H1 (cell line): ENCODE data around the gene NCKIPSD. TPM values are rescaled to one million over a fixed set of nuclear protein-coding genes. Genes with fewer than 3 reads are reported as not detected.

Experiments used
- CTCF ChIA-PET: fragments of 300-600 bp; sonication (Branson Sonifier 250); formaldehyde crosslinking; loops from one replicate; lab custom pipeline; 2021; ENCODE audit not compliant: partially characterized antibody; lab: Charles Lee
- POLR2A ChIA-PET: fragments of 300-600 bp; sonication (Branson Sonifier 250); formaldehyde crosslinking; loops from one replicate; lab custom pipeline; 2021; ENCODE audit warnings: inconsistent platforms; ENCODE audit not compliant: partially characterized antibody; lab: Charles Lee
- DNase-seq, 2 experiments: peaks; one replicate each; pipeline versions ENCODE4 v3.0.0 to v3.0.0-alpha.2; 2010 to 2022; ENCODE audit warnings: low spot score in 2 of 2, low read depth in 1 of 2, mixed read lengths in 1 of 2
- FAIRE-seq: peaks from 2 replicates; lab custom pipeline; 2011; peaks lifted over from hg19 to GRCh38; lab: Jason Lieb, UNC
- H2AFZ ChIP-seq: 2 replicates; pipeline ENCODE4 v1.8.1; 2012; ENCODE audit warnings: low read length, inconsistent platforms
- H2AK5ac ChIP-seq: 2 replicates; pipeline ENCODE4 v1.6.1; 2013; ENCODE audit warnings: low read depth, low read length
- H2BK120ac ChIP-seq: replicated peaks from 2 replicates; pipeline ENCODE3; 2013; ENCODE audit warnings: low read depth, low read length, inconsistent platforms
- H2BK12ac ChIP-seq: 2 replicates; pipeline ENCODE4 v1.6.1; 2013; ENCODE audit warnings: low read depth, low read length
- H2BK15ac ChIP-seq: 2 replicates; pipeline ENCODE4 v1.6.1; 2013; ENCODE audit warnings: low read length
- H2BK20ac ChIP-seq: 2 replicates; pipeline ENCODE4 v1.6.1; 2013; ENCODE audit warnings: low read length
- H2BK5ac ChIP-seq: 2 replicates; pipeline ENCODE4 v1.6.1; 2013; ENCODE audit warnings: low read depth, low read length
- H3K14ac ChIP-seq: 2 replicates; pipeline ENCODE4 v1.6.1; 2013; ENCODE audit warnings: inconsistent platforms; ENCODE audit not compliant: insufficient read length
- H3K18ac ChIP-seq: 2 replicates; pipeline ENCODE4 v1.6.1; 2013; ENCODE audit warnings: low read length; ENCODE audit errors: extremely low read depth
- H3K23ac ChIP-seq: 2 replicates; pipeline ENCODE4 v1.6.1; 2013; ENCODE audit warnings: inconsistent platforms; ENCODE audit not compliant: insufficient read length
- H3K23me2 ChIP-seq: 2 replicates; pipeline ENCODE4 v1.6.1; 2013; ENCODE audit warnings: low read depth, low read length
- H3K27ac ChIP-seq: 2 replicates; pipeline ENCODE4 v1.6.1; 2011; ENCODE audit warnings: low read depth, low read length, inconsistent platforms
- H3K27me3 ChIP-seq, 4 experiments: replicated peaks in 1 of 4; 1 replicate in 1 of 4; 2 replicates in 3 of 4; pipeline versions ENCODE4 v1.6.1 to v1.8.1; 2011 to 2013; ENCODE audit warnings: low read length in 3 of 4, mild to moderate bottlenecking in 3 of 4, inconsistent platforms in 2 of 4, mixed read lengths in 2 of 4, moderate library complexity in 1 of 4; ENCODE audit not compliant: control insufficient read depth in 3 of 4, insufficient read depth in 3 of 4; ENCODE audit errors: extremely low read depth in 1 of 4
- H3K36me3 ChIP-seq, 4 experiments: 2 replicates each; pipeline versions ENCODE4 v1.6.1 to v1.8.1; 2011 to 2013; ENCODE audit warnings: mild to moderate bottlenecking in 4 of 4, low read length in 3 of 4, moderate library complexity in 2 of 4, control low read depth in 1 of 4, inconsistent platforms in 1 of 4; ENCODE audit not compliant: insufficient read depth in 4 of 4, control insufficient read depth in 2 of 4
- H3K4ac ChIP-seq: replicated peaks from 2 replicates; pipeline ENCODE3; 2013; ENCODE audit warnings: low read length, low read depth, mixed read lengths, inconsistent platforms; ENCODE audit not compliant: insufficient read length
- H3K4me1 ChIP-seq, 4 experiments: replicated peaks in 1 of 4; 1 replicate in 1 of 4; 2 replicates in 3 of 4; pipeline versions ENCODE4 v1.6.1 to v1.8.1; 2011 to 2013; ENCODE audit warnings: low read length in 3 of 4, inconsistent platforms in 2 of 4, mixed read lengths in 1 of 4; ENCODE audit not compliant: insufficient read depth in 4 of 4, control insufficient read depth in 3 of 4
- H3K4me2 ChIP-seq, 2 experiments: 2 replicates each; pipeline versions ENCODE4 v1.6.1 to v1.8.1; 2011 to 2013; ENCODE audit warnings: low read depth in 2 of 2, low read length in 2 of 2, control low read depth in 1 of 2, inconsistent platforms in 1 of 2, mild to moderate bottlenecking in 1 of 2; ENCODE audit not compliant: insufficient read depth in 1 of 2
- H3K4me3 ChIP-seq, 4 experiments: fragments of 200-600, 300-600 bp in 1 of 4; sonication (generic), shearing (Covaris generic), sonication (Bioruptor Twin) in 1 of 4; 2 replicates each; pipeline versions ENCODE4 v1.5.1 to v1.8.1; 2011 to 2016; ENCODE audit warnings: low read length in 4 of 4, low read depth in 3 of 4, control low read depth in 2 of 4, inconsistent platforms in 2 of 4, mild to moderate bottlenecking in 2 of 4, mixed read lengths in 1 of 4, moderate library complexity in 1 of 4; ENCODE audit not compliant: insufficient read depth in 2 of 4; ENCODE audit errors: extremely low read depth in 1 of 4
- H3K56ac ChIP-seq: replicated peaks from 2 replicates; pipeline ENCODE3; 2013; ENCODE audit warnings: low read depth, mild to moderate bottlenecking, mixed read lengths, low read length, inconsistent platforms; ENCODE audit not compliant: insufficient read length
- H3K79me1 ChIP-seq: 2 replicates; pipeline ENCODE4 v1.6.1; 2013; ENCODE audit warnings: low read depth, low read length, control low read depth
- H3K79me2 ChIP-seq, 2 experiments: 2 replicates each; pipeline versions ENCODE4 v1.6.1 to v1.8.1; 2012 to 2013; ENCODE audit warnings: low read length in 2 of 2, mild to moderate bottlenecking in 2 of 2, inconsistent platforms in 1 of 2; ENCODE audit not compliant: insufficient read depth in 2 of 2, control insufficient read depth in 1 of 2
- H3K9ac ChIP-seq, 4 experiments: replicated peaks in 1 of 4; 1 replicate in 1 of 4; 2 replicates in 3 of 4; pipeline versions ENCODE4 v1.6.1 to v1.8.1; 2011 to 2013; ENCODE audit warnings: low read depth in 3 of 4, low read length in 3 of 4, control low read depth in 2 of 4, mild to moderate bottlenecking in 2 of 4, moderate library complexity in 2 of 4, inconsistent platforms in 1 of 4; ENCODE audit errors: extremely low read depth in 1 of 4
- H3K9me3 ChIP-seq, 2 experiments: 2 replicates each; pipeline versions ENCODE4 v1.6.1 to v1.8.1; 2012 to 2013; ENCODE audit warnings: mild to moderate bottlenecking in 2 of 2, moderate library complexity in 2 of 2, control low read depth in 1 of 2, inconsistent platforms in 1 of 2, low read depth in 1 of 2, low read length in 1 of 2, mixed read lengths in 1 of 2; ENCODE audit not compliant: insufficient read depth in 2 of 2
- H4K20me1 ChIP-seq, 2 experiments: replicated peaks in 1 of 2; 2 replicates each; pipeline versions ENCODE3 to v1.8.1; 2011 to 2013; ENCODE audit warnings: inconsistent platforms in 2 of 2, low read length in 2 of 2, mild to moderate bottlenecking in 1 of 2; ENCODE audit not compliant: insufficient read depth in 2 of 2, control insufficient read depth in 1 of 2
- H4K5ac ChIP-seq: 2 replicates; pipeline ENCODE4 v1.6.1; 2013; ENCODE audit warnings: low read length, low read depth, mixed read lengths, inconsistent platforms; ENCODE audit not compliant: insufficient read length
- H4K8ac ChIP-seq: 2 replicates; pipeline ENCODE4 v1.8.0; 2013; ENCODE audit warnings: mild to moderate bottlenecking, moderate library complexity, low read length, inconsistent platforms; ENCODE audit not compliant: insufficient read depth; ENCODE audit errors: extremely low read depth
- H4K91ac ChIP-seq: replicated peaks from 2 replicates; pipeline ENCODE3; 2013; ENCODE audit warnings: low read length, mixed read lengths, inconsistent platforms; ENCODE audit not compliant: insufficient read length
- CHD2 ChIP-seq: IDR thresholded peaks from 2 replicates; pipeline ENCODE4 v1.6.1; 2012; ENCODE audit warnings: low read length, improper control_type of control experiment
- EP300 ChIP-seq, 2 experiments: IDR thresholded peaks; 1 replicate in 1 of 2; 2 replicates in 1 of 2; pipeline ENCODE4 v1.6.1; 2011 to 2012; ENCODE audit warnings: low read depth in 2 of 2, low read length in 2 of 2, mild to moderate bottlenecking in 2 of 2, borderline replicate concordance in 1 of 2, inconsistent platforms in 1 of 2, moderate library complexity in 1 of 2
- EZH2 ChIP-seq: fragments of 200-600 bp; sonication (generic); IDR thresholded peaks from 2 replicates; pipeline ENCODE4 v1.7.1; 2012; ENCODE audit warnings: low read depth, mild to moderate bottlenecking, moderate library complexity, low read length, inconsistent platforms; ENCODE audit not compliant: severe bottlenecking
- KDM5A ChIP-seq: fragments of 200-600 bp; IDR thresholded peaks from 2 replicates; pipeline ENCODE4 v1.7.1; 2012; ENCODE audit warnings: mild to moderate bottlenecking, low read length, inconsistent platforms, mixed read lengths
- POLR2AphosphoS5 ChIP-seq: IDR thresholded peaks from 2 replicates; pipeline ENCODE4 v1.6.1; 2011; ENCODE audit warnings: low read depth, low read length
- SIN3A ChIP-seq, 2 experiments: IDR thresholded peaks in 1 of 2; conservative IDR thresholded peaks in 1 of 2; 2 replicates each; pipeline ENCODE4 v1.6.1; 2011 to 2012; ENCODE audit warnings: low read length in 2 of 2, improper control_type of control experiment in 1 of 2, low read depth in 1 of 2, mild to moderate bottlenecking in 1 of 2
- SP4 ChIP-seq: IDR thresholded peaks from 2 replicates; pipeline ENCODE4 v1.6.1; 2012; ENCODE audit warnings: low read length, inconsistent platforms
- SRF ChIP-seq: IDR thresholded peaks from 2 replicates; pipeline ENCODE4 v1.6.1; 2011; ENCODE audit warnings: mild to moderate bottlenecking, low read depth, low read length, moderate library complexity
- TAF1 ChIP-seq: IDR thresholded peaks from 2 replicates; pipeline ENCODE4 v1.6.1; 2011; ENCODE audit warnings: mild to moderate bottlenecking, low read depth, low read length
- TCF12 ChIP-seq: IDR thresholded peaks from 2 replicates; pipeline ENCODE4 v1.6.1; 2011; ENCODE audit warnings: low read depth, mild to moderate bottlenecking, low read length
- YY1 ChIP-seq: IDR thresholded peaks from 2 replicates; pipeline ENCODE4 v1.6.1; 2011; ENCODE audit warnings: low read depth, mild to moderate bottlenecking, low read length
- WGBS, 2 experiments: shearing (Covaris generic) in 1 of 2; methylation state at CpG; one replicate each; pipeline versions ENCODE4 v1.1.6 to v1.1.7; 2013 to 2015; ENCODE audit warnings: low lambda C conversion rate in 2 of 2, mixed read lengths in 2 of 2, inconsistent platforms in 1 of 2, low coverage in 1 of 2, missing lambda C conversion rate in 1 of 2; ENCODE audit not compliant: insufficient replicate concordance in 2 of 2, insufficient coverage in 1 of 2, insufficient read length in 1 of 2; ENCODE audit errors: extremely low coverage in 1 of 2, missing lambda C conversion rate in 1 of 2; 5-methylcytosine and 5-hydroxymethylcytosine counted together
- polyA plus RNA-seq, 7 experiments: library from polyadenylated mRNA; depleted of rRNA in 3 of 7; stranded (reverse) in 5 of 7; unstranded in 2 of 7; fragments of >200 nt in 5 of 7; fragments of 200-250 nt in 2 of 7; gene quantifications; 1 replicate in 5 of 7; 2 replicates in 1 of 7; 4 replicates in 1 of 7; pipeline versions ENCODE4 v1.2.1 to v1.2.3, GENCODE V29; 2011 to 2013; ENCODE audit warnings: missing spikeins in 2 of 7, mixed read lengths in 2 of 7
- total RNA-seq: library from RNA; stranded (reverse); fragmentation: NEBNext Ultra II Directional; extraction: Animal tissue kit (Norgen Biotek cat#: 25700); gene quantifications from 2 replicates; pipeline ENCODE4 v1.2.1, GENCODE V29; 2021

Gene NCKIPSD
- total and polyA plus RNA-seq, 2 of the 8 experiments (the other 6 are each of a cell fraction or from before 2014, with no cell fraction given): 34.7 to 91.8 TPM

DNA sequence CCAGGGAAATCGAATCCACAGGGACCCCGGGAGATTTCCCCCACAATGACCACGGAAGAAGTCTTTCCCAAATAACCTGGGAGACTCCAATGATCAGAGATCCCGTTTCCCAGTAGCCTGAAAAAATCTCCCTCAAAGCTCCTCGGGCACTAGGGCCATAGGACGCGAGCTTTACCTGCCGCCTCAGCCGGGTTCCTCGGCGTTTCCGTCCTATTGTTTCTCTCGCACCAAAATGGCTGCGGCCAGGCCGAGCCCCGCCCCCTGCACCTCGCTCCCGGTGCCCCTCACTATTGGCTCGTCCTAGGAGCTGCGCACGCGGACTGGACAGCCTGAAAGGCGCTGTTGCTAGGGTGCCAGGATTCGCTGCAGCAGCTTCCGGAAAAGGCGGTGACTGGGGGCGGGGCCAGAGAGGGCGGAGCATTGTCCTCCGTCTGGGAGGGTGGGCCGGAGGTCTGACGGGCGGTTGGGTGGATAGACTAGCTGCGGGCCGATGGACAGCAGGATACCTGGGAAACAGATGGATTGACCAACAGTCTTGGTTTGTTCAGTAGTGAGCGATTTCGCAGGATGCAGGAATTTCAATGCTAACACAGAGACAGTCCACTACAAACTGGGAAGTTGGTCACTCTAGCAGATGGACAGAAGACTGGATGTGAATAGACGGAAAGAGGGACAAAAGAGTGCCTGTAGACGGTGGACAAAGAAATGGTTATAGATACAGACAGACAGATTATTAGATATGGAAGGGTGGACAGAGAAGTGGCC is 31.4 kb upstream of the NCKIPSD start, which contains the start of gene IP6K2:
Gene IP6K2 (minus strand): TSS at position 240 of the 765 bp plus-strand sequence. CDS start 21,930 bp downstream, outside the sequence.
- CTCF ChIA-PET: interaction anchor here (0.6 to 3.3 kb wide), 4 partner anchors 21 to 1260 kb away, joined by 3 to 14 read pairs (median 4); partner anchors contain the start of gene NCKIPSD
- TF ChIP-seq SRF (no peak), TAF1 (peak; percentile 95), SP4 (peak; percentile 47), KDM5A (no peak), EZH2 (no peak), CHD2 (no peak; the same call in 1 of the 2 replicates), EP300 (IDR thresholded peaks at IDR 0.05; ENCODE audit: borderline replicate concordance in 1 of 2, low read depth in 2 of 2, low read length in 2 of 2) (no peak), SIN3A (conservative IDR thresholded peaks at IDR 0.05 in 1 of 2, IDR thresholded peaks at IDR 0.05 in 1 of 2; ENCODE audit: low read depth in 1 of 2, low read length in 2 of 2) (peak; percentile 48 to 65; a peak in 2 of 4 replicates), TCF12 (no peak), POLR2AphosphoS5 (peak; percentile 91), YY1 (peak; percentile 98)

More for the DNA sequence above, 31.4 kb upstream of the NCKIPSD start, which contains the start of gene IP6K2:
- Histone ChIP-seq H3K4ac (peak within 1 kb of the TSS; percentile 79), H3K9me3 (no peaks in the 10 kb centered on the region), H4K5ac (peak within 1 kb of the TSS; percentile 96), H2BK12ac (peak within 1 kb of the TSS; percentile 63; the same call in 1 of the 2 replicates), H3K4me1 (peaks cover 0 to 11% (median 3%) of the 10 kb centered on the region in 4 experiments; a peak in 5 of 7 replicates), H3K36me3 (peaks cover 0 to 27% (median 10%) of the 10 kb centered on the region in 4 experiments; a peak in 6 of 8 replicates), H4K8ac (peak within 1 kb of the TSS; percentile 99), H3K14ac (no peak within 1 kb of the TSS), H3K23ac (no peak within 1 kb of the TSS), H3K79me2 (peaks cover 39 to 47% of the 10 kb centered on the region in 2 experiments), H3K9ac (peak within 1 kb of the TSS; percentile 85 to 99 (median 98)), H3K18ac (peak within 1 kb of the TSS; percentile 96), H3K27me3 (no peaks in the 10 kb centered on the region), H2AFZ (peak within 1 kb of the TSS; percentile 86), H2BK15ac (peak within 1 kb of the TSS; percentile 88), H3K27ac (peak within 1 kb of the TSS; percentile 98), H4K20me1 (peaks cover 8 to 9% of the 10 kb centered on the region in 2 experiments), H3K4me2 (peak within 1 kb of the TSS; percentile 41 to 67), H2BK5ac (peak within 1 kb of the TSS; percentile 95), H3K23me2 (0 out of 2 replicates have a peak, but pooled peaks cover 2% of the 10 kb centered on the region), H3K56ac (peak within 1 kb of the TSS; percentile 84), H3K79me1 (no peaks in the 10 kb centered on the region), H2AK5ac (peak within 1 kb of the TSS; percentile 65; the same call in 1 of the 2 replicates), H3K4me3 (peak within 1 kb of the TSS; percentile 94 to 100 (median 97)), H4K91ac (peak within 1 kb of the TSS; percentile 83), H2BK120ac (peak within 1 kb of the TSS; percentile 43), H2BK20ac (no peak within 1 kb of the TSS)
- FAIRE-seq (no peak), DNase-seq (peak; percentile 97 to 100)
- POLR2A ChIA-PET: interaction anchor here (0.7 to 13.3 kb wide), 27 partner anchors 9 to 376 kb away, joined by 3 to 187 read pairs (median 5); partner anchors contain the start of genes ARIH2, CELSR3, IMPDH2 and NCKIPSD
- 6% methylated on average over 38 of the region's 38 CpGs; no CpG with 5 or more reads in 1 of the 2 experiments for WGBS, 2 experiments
